ENCODE data around the gene PHOX2B.

The PHOX2B gene

DNA sequence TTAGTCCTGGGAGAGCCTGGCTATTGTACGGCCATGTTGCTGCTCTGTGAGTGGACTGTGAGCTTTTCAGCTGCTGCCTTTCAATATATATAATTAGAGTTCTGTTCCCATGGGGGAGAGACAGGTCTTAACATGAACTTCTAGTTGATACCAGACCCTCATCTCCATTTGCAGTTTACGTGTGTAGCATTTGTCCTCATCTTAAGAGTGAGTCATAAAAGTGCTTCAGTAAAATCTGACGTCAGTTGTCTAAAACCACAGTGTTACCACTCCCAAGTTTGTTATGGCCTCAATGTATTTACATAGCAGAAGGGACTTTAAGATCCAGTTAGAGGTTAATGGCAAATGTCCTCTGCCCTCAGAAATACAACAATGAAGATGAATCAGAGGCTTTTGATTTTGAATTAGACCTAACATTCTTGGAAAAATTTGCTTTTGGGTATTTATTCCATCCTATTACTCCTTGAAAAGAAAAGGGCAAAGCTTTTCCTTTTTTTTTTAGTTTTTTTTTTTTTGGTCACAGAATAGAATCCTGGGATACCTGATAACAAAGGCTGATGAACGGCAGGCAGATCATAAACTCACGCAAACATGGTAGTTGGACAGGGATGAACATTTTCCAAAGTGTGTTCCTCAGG is 38.6 kb downstream of the PHOX2B start:
- DNase-seq = peak; percentile 47

DNA sequence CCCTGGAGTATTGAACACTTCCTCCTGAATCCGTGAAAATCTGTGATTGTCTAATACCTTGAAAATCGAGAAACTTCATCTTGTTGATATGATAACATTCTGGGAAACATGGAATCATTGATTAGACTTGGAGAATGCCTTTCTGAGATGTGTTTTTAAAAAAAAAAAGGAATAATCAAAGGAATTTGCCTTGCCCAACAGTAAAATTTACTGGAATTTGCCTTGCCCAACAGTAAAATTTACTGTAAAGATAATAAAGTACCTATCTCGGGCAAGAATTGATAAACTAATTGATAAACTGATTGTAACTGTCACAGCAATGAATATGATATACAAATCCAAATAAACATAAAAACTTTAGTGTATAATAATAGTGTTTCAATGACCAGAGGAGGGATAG is 44.7 kb downstream of the PHOX2B start:
- no peak for DNase-seq

- DNase-seq = no peak
These were observed 45.8 kb downstream of the PHOX2B start for GRCh38 chr4:41702770-41703169.

DNA sequence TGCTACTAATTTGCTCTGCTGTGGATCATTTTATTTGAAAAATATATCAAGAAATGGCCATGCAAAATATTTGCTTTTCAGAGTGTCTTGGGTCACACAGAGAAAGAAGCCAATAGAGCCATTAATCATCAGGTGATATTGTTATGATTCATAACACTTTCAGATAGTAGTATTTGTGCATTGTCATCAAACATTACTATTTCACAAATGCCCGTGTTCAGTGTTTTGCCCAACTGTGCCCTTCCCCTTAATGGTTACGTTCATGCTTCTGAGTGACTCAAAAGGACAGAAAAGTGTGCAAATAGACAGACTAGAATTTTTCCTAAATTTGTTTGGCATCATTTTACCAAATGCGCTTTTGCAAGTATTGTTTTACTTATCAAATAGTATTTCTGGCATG is 46.5 kb downstream of the PHOX2B start:
- no peak for DNase-seq

DNA sequence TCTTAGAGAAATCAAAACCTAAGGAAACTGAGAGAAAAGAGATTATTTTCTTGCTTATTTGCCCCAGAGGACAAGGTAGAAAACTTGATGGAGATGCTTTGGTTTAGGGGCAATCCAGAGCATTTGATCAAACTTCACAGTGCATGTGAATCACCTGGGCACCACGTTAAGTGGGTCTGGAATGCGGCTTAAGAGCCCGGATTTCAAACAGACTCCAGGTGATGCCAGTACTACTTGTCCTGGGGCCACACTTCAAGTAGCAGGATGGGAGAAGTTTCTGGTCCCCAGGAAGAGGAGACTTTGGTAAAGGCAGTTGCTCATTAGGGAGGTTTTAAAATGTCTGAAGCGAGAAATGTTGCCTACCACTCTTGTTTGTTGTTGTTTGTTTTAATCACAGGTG is 51.8 kb downstream of the PHOX2B start:
- DNase-seq = no peak

DNA sequence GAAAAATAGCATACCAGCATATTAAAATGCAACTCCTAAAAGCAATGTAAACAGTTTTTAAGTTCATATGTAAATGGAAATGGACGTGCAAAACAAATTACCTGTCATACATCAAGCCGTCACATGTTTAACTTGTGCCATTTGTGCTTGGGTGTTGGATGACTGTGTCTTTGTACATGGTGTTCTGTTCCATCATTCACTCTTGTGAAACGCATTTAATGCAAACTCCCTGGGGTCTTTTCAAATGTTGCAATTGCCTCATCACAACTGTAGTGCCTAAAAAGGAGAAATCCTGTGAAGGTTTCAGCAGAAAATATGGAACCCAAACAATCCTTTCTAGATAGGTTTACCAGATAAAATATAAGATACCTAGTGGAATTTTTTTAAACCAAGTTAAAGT is 52.4 kb downstream of the PHOX2B start:
- DNase-seq = no peak
